IMR-90 (cell line): ENCODE results near the gene TAF11. TPM values are rescaled to one million over a fixed set of nuclear protein-coding genes. Genes with fewer than 3 reads are reported as not detected.

Source experiments
- ATAC-seq: fragments of 200-7000 bp; cut with Tn5 transposase; 2 replicates; pipeline ENCODE4 v1.9.1; 2020; ENCODE audit warnings: low read depth, mild to moderate bottlenecking, moderate library complexity
- BruUV-seq: library from RNA; stranded (reverse); fragments of 400-500 nt; replicated peaks from 2 replicates; lab custom pipeline; 2021; lab: Mats Ljungman, UMichigan
- CTCF ChIA-PET: fragments of 300-600 bp; formaldehyde crosslinking; extraction: SDS; loops from one replicate; lab custom pipeline; 2021; ENCODE audit warnings: antibody characterized with exemption; lab: Yijun Ruan, JAX
- POLR2A ChIA-PET: fragments of 300-600 bp; sonication (Branson Sonifier 250); formaldehyde crosslinking; loops from one replicate; lab custom pipeline; 2022; ENCODE audit warnings: antibody characterized with exemption; ENCODE audit not compliant: unreplicated experiment; lab: Charles Lee
- DNase-seq: peaks from one replicate; pipeline ENCODE4 v3.0.0; 2013
- H2AFZ ChIP-seq: replicated peaks from 2 replicates; pipeline ENCODE3; 2013; ENCODE audit warnings: low read length, mild to moderate bottlenecking; ENCODE audit not compliant: poor library complexity
- H2AK5ac ChIP-seq: 2 replicates; pipeline ENCODE4 v1.6.1; 2013; ENCODE audit warnings: low read depth, low read length, inconsistent platforms
- H2AK9ac ChIP-seq: replicated peaks from 2 replicates; pipeline ENCODE3; 2013; ENCODE audit warnings: mild to moderate bottlenecking, low read depth, low read length, moderate library complexity; ENCODE audit not compliant: poor library complexity
- H2BK120ac ChIP-seq: 2 replicates; pipeline ENCODE4 v1.6.1; 2013; ENCODE audit warnings: low read depth, low read length, inconsistent platforms
- H2BK15ac ChIP-seq: 3 replicates; pipeline ENCODE4 v1.6.1; 2013; ENCODE audit warnings: low read depth, low read length, inconsistent platforms
- H2BK20ac ChIP-seq: 2 replicates; pipeline ENCODE4 v1.6.1; 2013; ENCODE audit warnings: low read depth, mild to moderate bottlenecking, inconsistent platforms, low read length, moderate library complexity
- H2BK5ac ChIP-seq: 2 replicates; pipeline ENCODE4 v1.6.1; 2013; ENCODE audit warnings: mild to moderate bottlenecking, low read depth, low read length, inconsistent platforms; ENCODE audit not compliant: poor library complexity, severe bottlenecking
- H3K14ac ChIP-seq: replicated peaks from 2 replicates; pipeline ENCODE4 v1.6.1; 2013; ENCODE audit warnings: low read depth, low read length, inconsistent platforms
- H3K18ac ChIP-seq: 2 replicates; pipeline ENCODE4 v1.6.1; 2013; ENCODE audit warnings: low read depth, low read length, control low read depth
- H3K23ac ChIP-seq: 2 replicates; pipeline ENCODE4 v1.6.1; 2013; ENCODE audit warnings: low read depth, low read length, inconsistent platforms
- H3K27ac ChIP-seq: 2 replicates; pipeline ENCODE4 v1.5.1; 2013; ENCODE audit warnings: mild to moderate bottlenecking, control low read depth, low read length; ENCODE audit not compliant: insufficient read depth
- H3K27me3 ChIP-seq: 2 replicates; pipeline ENCODE4 v1.6.1; 2013; ENCODE audit warnings: low read length; ENCODE audit not compliant: control insufficient read depth, insufficient read depth
- H3K36me3 ChIP-seq: 2 replicates; pipeline ENCODE4 v1.6.1; 2013; ENCODE audit warnings: low read length, mixed read lengths; ENCODE audit not compliant: control insufficient read depth, insufficient read depth
- H3K4ac ChIP-seq: 2 replicates; pipeline ENCODE4 v1.6.1; 2013; ENCODE audit warnings: low read depth, low read length, inconsistent platforms
- H3K4me1 ChIP-seq: 2 replicates; pipeline ENCODE4 v1.6.1; 2013; ENCODE audit warnings: low read length, mixed read lengths; ENCODE audit not compliant: control insufficient read depth, insufficient read depth
- H3K4me2 ChIP-seq: 2 replicates; pipeline ENCODE4 v1.6.1; 2013; ENCODE audit warnings: low read depth, mild to moderate bottlenecking, control low read depth, low read length, moderate library complexity
- H3K4me3 ChIP-seq: 2 replicates; pipeline ENCODE4 v1.5.1; 2013; ENCODE audit warnings: low read depth, mild to moderate bottlenecking, control low read depth, low read length, moderate library complexity; ENCODE audit not compliant: insufficient read depth
- H3K56ac ChIP-seq: 2 replicates; pipeline ENCODE4 v1.6.1; 2013; ENCODE audit warnings: low read length, inconsistent platforms; ENCODE audit not compliant: insufficient read depth; ENCODE audit errors: extremely low read depth
- H3K79me1 ChIP-seq, 2 experiments: 2 replicates each; pipeline ENCODE4 v1.6.1; 2013; ENCODE audit warnings: low read length in 2 of 2, inconsistent platforms in 1 of 2, low read depth in 1 of 2
- H3K9ac ChIP-seq: 2 replicates; pipeline ENCODE4 v1.6.1; 2013; ENCODE audit warnings: low read depth, low read length, control low read depth
- H3K9me1 ChIP-seq: 2 replicates; pipeline ENCODE4 v1.6.1; 2013; ENCODE audit warnings: low read length, inconsistent platforms; ENCODE audit not compliant: insufficient read depth
- H3K9me3 ChIP-seq: 2 replicates; pipeline ENCODE4 v1.6.1; 2013; ENCODE audit warnings: low read length; ENCODE audit not compliant: control insufficient read depth, insufficient read depth
- H4K20me1 ChIP-seq: 2 replicates; pipeline ENCODE4 v1.6.1; 2013; ENCODE audit warnings: low read length, inconsistent platforms; ENCODE audit not compliant: insufficient read depth
- H4K5ac ChIP-seq: 2 replicates; pipeline ENCODE4 v1.6.1; 2013; ENCODE audit warnings: mild to moderate bottlenecking, low read depth, low read length, control low read depth
- H4K8ac ChIP-seq, 2 experiments: 2 replicates each; pipeline ENCODE4 v1.6.1; 2013; ENCODE audit warnings: low read depth in 2 of 2, low read length in 2 of 2, control low read depth in 1 of 2, inconsistent platforms in 1 of 2
- H4K91ac ChIP-seq: 2 replicates; pipeline ENCODE4 v1.6.1; 2013; ENCODE audit warnings: low read depth, low read length, inconsistent platforms; ENCODE audit not compliant: insufficient read depth
- BHLHE40 ChIP-seq: fragments of 150-350 bp; IDR thresholded peaks from 2 replicates; pipeline ENCODE4 v1.6.1; 2016; ENCODE audit warnings: mild to moderate bottlenecking, low read depth, low read length
- CEBPB ChIP-seq: IDR thresholded peaks from 2 replicates; pipeline ENCODE4 v1.6.1; 2012; ENCODE audit warnings: low read depth, low read length, improper control_type of control experiment
- CHD1 ChIP-seq: IDR thresholded peaks from 2 replicates; pipeline ENCODE4 v1.6.1; 2012; ENCODE audit warnings: low read depth, low read length, improper control_type of control experiment
- FOS ChIP-seq: fragments of 150-350 bp; IDR thresholded peaks from 2 replicates; pipeline ENCODE4 v1.6.1; 2016; ENCODE audit warnings: low read depth, low read length
- MAFK ChIP-seq: IDR thresholded peaks from 2 replicates; pipeline ENCODE4 v1.6.1; 2012; ENCODE audit warnings: low read depth, low read length, improper control_type of control experiment
- MAZ ChIP-seq: IDR thresholded peaks from 2 replicates; pipeline ENCODE4 v1.6.1; 2012; ENCODE audit warnings: low read depth, mild to moderate bottlenecking, low read length, improper control_type of control experiment, moderate library complexity, borderline replicate concordance
- MXI1 ChIP-seq: IDR thresholded peaks from 2 replicates; pipeline ENCODE4 v1.6.1; 2012; ENCODE audit warnings: low read depth, mild to moderate bottlenecking, low read length, moderate library complexity, borderline replicate concordance
- NFE2L2 ChIP-seq: fragments of 150-350 bp; IDR thresholded peaks from 2 replicates; pipeline ENCODE4 v1.6.1; 2016; ENCODE audit warnings: low read depth, mild to moderate bottlenecking, low read length
- POLR2A ChIP-seq: IDR thresholded peaks from 2 replicates; pipeline ENCODE4 v1.6.1; 2012; ENCODE audit warnings: mild to moderate bottlenecking, low read depth, low read length
- RAD21 ChIP-seq: IDR thresholded peaks from 2 replicates; pipeline ENCODE4 v1.6.1; 2012; ENCODE audit warnings: low read length, improper control_type of control experiment
- RCOR1 ChIP-seq: IDR thresholded peaks from 2 replicates; pipeline ENCODE4 v1.6.1; 2012; ENCODE audit warnings: mild to moderate bottlenecking, low read length, improper control_type of control experiment; ENCODE audit not compliant: insufficient replicate concordance
- RFX5 ChIP-seq: IDR thresholded peaks from 2 replicates; pipeline ENCODE4 v1.8.0; 2012; ENCODE audit warnings: low read depth, mild to moderate bottlenecking, low read length, moderate library complexity
- SMC3 ChIP-seq: fragments of 150-350 bp; IDR thresholded peaks from 2 replicates; pipeline ENCODE4 v1.6.1; 2016; ENCODE audit warnings: low read depth, mild to moderate bottlenecking, antibody characterized with exemption, low read length, moderate library complexity
- USF2 ChIP-seq: fragments of 150-350 bp; IDR thresholded peaks from 2 replicates; pipeline ENCODE4 v1.6.1; 2017; ENCODE audit warnings: mild to moderate bottlenecking, antibody characterized with exemption, low read length, low read depth
- WGBS, 2 experiments: methylation state at CpG; one replicate each; pipeline versions ENCODE4 v1.1.5 to v1.1.7; 2013; ENCODE audit warnings: missing lambda C conversion rate in 2 of 2; ENCODE audit not compliant: insufficient read length in 1 of 2; ENCODE audit errors: extremely low coverage in 2 of 2; 5-methylcytosine and 5-hydroxymethylcytosine counted together
- dilution Hi-C: fragments of 300-500 bp; cut with HindIII; formaldehyde crosslinking; loops from one replicate; pipeline ENCODE4 v1.14.3; 2018; ENCODE audit warnings: low sequenced_read_pairs; ENCODE audit not compliant: unreplicated experiment
- in situ Hi-C: fragments of 300-500 bp; cut with MboI; formaldehyde crosslinking; loops from 3 replicates; pipeline ENCODE4 v1.14.3; 2019; ENCODE audit warnings: low sequenced_read_pairs, inconsistent platforms, mixed read lengths
- intact Hi-C: fragments of 100-400 bp; cut with micrococcal nuclease; formaldehyde crosslinking; loops from 2 replicates; pipeline ENCODE4 v1.10.0; 2022
- polyA plus RNA-seq, 3 experiments: library from polyadenylated mRNA; depleted of rRNA; stranded (reverse); fragments of >200 nt; gene quantifications; 2 replicates each; pipeline ENCODE4 v1.2.3, GENCODE V29; 2012; ENCODE audit warnings: low replicate concordance in 1 of 3
- total RNA-seq: library from RNA; depleted of rRNA; stranded (reverse); fragments of >200 nt; gene quantifications from 2 replicates; pipeline ENCODE4 v1.2.3, GENCODE V29; 2012
- TF ChIP-seq, protein P1 (sequence below): fragments of 150-350 bp; IDR thresholded peaks from 2 replicates; pipeline ENCODE4 v1.6.1; 2016; ENCODE audit warnings: low read depth, mild to moderate bottlenecking, low read length, moderate library complexity, borderline replicate concordance
- TF ChIP-seq, protein P2 (sequence below): conservative IDR thresholded peaks from 2 replicates; pipeline ENCODE4 v1.5.1; 2012; ENCODE audit warnings: mild to moderate bottlenecking, low read depth, low read length, improper control_type of control experiment

TAF11 gene
- total and polyA plus RNA-seq, 2 of the 4 experiments (the other 2 are of a cell fraction) = 12.7 to 23.3 TPM

- peaks cover 60% of the 10 kb centered on the region for H4K20me1 ChIP-seq
- no peak for TF ChIP-seq MXI1
- TF ChIP-seq USF2 = no peak
- no peak for TF ChIP-seq MAFK
- TF ChIP-seq, protein P1, sequence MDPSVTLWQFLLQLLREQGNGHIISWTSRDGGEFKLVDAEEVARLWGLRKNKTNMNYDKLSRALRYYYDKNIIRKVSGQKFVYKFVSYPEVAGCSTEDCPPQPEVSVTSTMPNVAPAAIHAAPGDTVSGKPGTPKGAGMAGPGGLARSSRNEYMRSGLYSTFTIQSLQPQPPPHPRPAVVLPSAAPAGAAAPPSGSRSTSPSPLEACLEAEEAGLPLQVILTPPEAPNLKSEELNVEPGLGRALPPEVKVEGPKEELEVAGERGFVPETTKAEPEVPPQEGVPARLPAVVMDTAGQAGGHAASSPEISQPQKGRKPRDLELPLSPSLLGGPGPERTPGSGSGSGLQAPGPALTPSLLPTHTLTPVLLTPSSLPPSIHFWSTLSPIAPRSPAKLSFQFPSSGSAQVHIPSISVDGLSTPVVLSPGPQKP = no peak
- no peak for TF ChIP-seq SMC3
- TF ChIP-seq RAD21 = no peak
- no peak for TF ChIP-seq CEBPB
- TF ChIP-seq BHLHE40 = no peak
- no peak for TF ChIP-seq RFX5
- TF ChIP-seq RCOR1 = no peak
- no peak for TF ChIP-seq CHD1
- no peak for TF ChIP-seq FOS
- no peak for TF ChIP-seq NFE2L2
- TF ChIP-seq, protein P2, sequence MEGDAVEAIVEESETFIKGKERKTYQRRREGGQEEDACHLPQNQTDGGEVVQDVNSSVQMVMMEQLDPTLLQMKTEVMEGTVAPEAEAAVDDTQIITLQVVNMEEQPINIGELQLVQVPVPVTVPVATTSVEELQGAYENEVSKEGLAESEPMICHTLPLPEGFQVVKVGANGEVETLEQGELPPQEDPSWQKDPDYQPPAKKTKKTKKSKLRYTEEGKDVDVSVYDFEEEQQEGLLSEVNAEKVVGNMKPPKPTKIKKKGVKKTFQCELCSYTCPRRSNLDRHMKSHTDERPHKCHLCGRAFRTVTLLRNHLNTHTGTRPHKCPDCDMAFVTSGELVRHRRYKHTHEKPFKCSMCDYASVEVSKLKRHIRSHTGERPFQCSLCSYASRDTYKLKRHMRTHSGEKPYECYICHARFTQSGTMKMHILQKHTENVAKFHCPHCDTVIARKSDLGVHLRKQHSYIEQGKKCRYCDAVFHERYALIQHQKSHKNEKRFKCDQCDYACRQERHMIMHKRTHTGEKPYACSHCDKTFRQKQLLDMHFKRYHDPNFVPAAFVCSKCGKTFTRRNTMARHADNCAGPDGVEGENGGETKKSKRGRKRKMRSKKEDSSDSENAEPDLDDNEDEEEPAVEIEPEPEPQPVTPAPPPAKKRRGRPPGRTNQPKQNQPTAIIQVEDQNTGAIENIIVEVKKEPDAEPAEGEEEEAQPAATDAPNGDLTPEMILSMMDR = no peak
- TF ChIP-seq MAZ = no peak
- TF ChIP-seq POLR2A = no peak
- dilution Hi-C loops = no loop called here
Observed at GRCh38 chr6:34909320-34909883, 21.6 kb upstream of the TAF11 start.

More at GRCh38 chr6:34909320-34909883, 21.6 kb upstream of the TAF11 start:
- no peak overlapping the region for H2BK120ac ChIP-seq
- H2BK5ac ChIP-seq = no peak overlapping the region
- in situ Hi-C loops (no loop called here), intact Hi-C loops (no loop called here)
- no peaks in the 10 kb centered on the region for H3K36me3 ChIP-seq
- H3K4me1 ChIP-seq = peaks cover 4% of the 10 kb centered on the region
- peaks cover 14% of the 10 kb centered on the region for H3K27me3 ChIP-seq
- H3K9me3 ChIP-seq = no peaks in the 10 kb centered on the region
- no peak overlapping the region for H3K4ac ChIP-seq
- 76% methylated on average over 4 of the region's 6 CpGs; no CpG with 5 or more reads in 1 of the 2 experiments for WGBS, 2 experiments
- CTCF ChIA-PET = no interaction called here
- no peak overlapping the region for H4K91ac ChIP-seq
- no peak overlapping the region for H4K8ac ChIP-seq
- no peak overlapping the region for H3K14ac ChIP-seq
- no peak overlapping the region for H2BK20ac ChIP-seq
- no TSS peak for BruUV-seq
- H3K27ac ChIP-seq = no peak overlapping the region
- H3K4me2 ChIP-seq = no peak overlapping the region
- ATAC-seq (no peak), DNase-seq (no peak)
- no peak overlapping the region for H3K9ac ChIP-seq
- H2AFZ ChIP-seq = no peak overlapping the region
- H3K79me1 ChIP-seq = peaks cover 19 to 29% of the 10 kb centered on the region in 2 experiments
- H3K4me3 ChIP-seq = no peak overlapping the region
- peaks cover 7% of the 10 kb centered on the region for H3K9me1 ChIP-seq
- H2BK15ac ChIP-seq = no peak overlapping the region
- no peak overlapping the region for H3K56ac ChIP-seq
- H4K5ac ChIP-seq = no peak overlapping the region
- H2AK5ac ChIP-seq = no peak overlapping the region
- H3K18ac ChIP-seq = no peak overlapping the region
- H2AK9ac ChIP-seq = no peak overlapping the region
- POLR2A ChIA-PET = no interaction called here
- H3K23ac ChIP-seq = no peak overlapping the region
